Natural killer cell (primary cell): ENCODE measurements around the gene ADAMTS17. TPM values are rescaled to one million over a fixed set of nuclear protein-coding genes. Genes with fewer than 3 reads are reported as not detected.

Experiments
- ATAC-seq, 3 donors: fragments of 150-1000 bp in 2 of 3; fragments of 200-7000 bp in 1 of 3; cut with Tn5 transposase; 1 replicate in 1 of 3; 2 replicates in 2 of 3; pipeline ENCODE4 v1.10.0; 2021; ENCODE audit warnings: mild to moderate bottlenecking in 2 of 3, moderate library complexity in 2 of 3
- DNase-seq, 2 donors: peaks; one replicate each; pipeline versions ENCODE4 v3.0.0 to v3.0.0-alpha.2; 2013 to 2021; ENCODE audit warnings: mixed read lengths in 1 of 2
- H3K27ac ChIP-seq: one replicate; pipeline ENCODE4 v1.5.1; 2013; ENCODE audit warnings: mild to moderate bottlenecking, low read length
- H3K27me3 ChIP-seq: one replicate; pipeline ENCODE4 v1.6.1; 2013; ENCODE audit warnings: low read length; ENCODE audit not compliant: control insufficient read depth, insufficient read depth
- H3K36me3 ChIP-seq: one replicate; pipeline ENCODE4 v1.6.1; 2013; ENCODE audit warnings: low read length; ENCODE audit not compliant: control insufficient read depth, insufficient read depth
- H3K4me1 ChIP-seq: one replicate; pipeline ENCODE4 v1.6.1; 2013; ENCODE audit warnings: low read length; ENCODE audit not compliant: control insufficient read depth, insufficient read depth
- H3K4me3 ChIP-seq: one replicate; pipeline ENCODE4 v1.5.1; 2013; ENCODE audit warnings: low read length
- H3K9me3 ChIP-seq: one replicate; pipeline ENCODE4 v1.6.1; 2013; ENCODE audit warnings: low read length; ENCODE audit not compliant: control insufficient read depth, insufficient read depth
- H3K27ac Mint-ChIP-seq, 2 donors: one replicate each; pipeline ENCODE4 v1.8.0; 2022; ENCODE audit warnings: mild to moderate bottlenecking in 2 of 2, mixed read lengths in 2 of 2, moderate library complexity in 1 of 2
- H3K27me3 Mint-ChIP-seq, 2 donors: one replicate each; pipeline ENCODE4 v1.8.0; 2022; ENCODE audit warnings: low read depth in 2 of 2, mixed read lengths in 2 of 2
- H3K36me3 Mint-ChIP-seq: one replicate; pipeline ENCODE4 v1.8.0; 2022; ENCODE audit warnings: mixed read lengths
- H3K4me1 Mint-ChIP-seq, 2 donors: one replicate each; pipeline ENCODE4 v1.8.0; 2022; ENCODE audit warnings: mixed read lengths in 2 of 2
- H3K4me3 Mint-ChIP-seq: one replicate; pipeline ENCODE4 v1.8.0; 2022; ENCODE audit warnings: mild to moderate bottlenecking, moderate library complexity, mixed read lengths
- H3K9me3 Mint-ChIP-seq, 2 donors: one replicate each; pipeline ENCODE4 v1.8.0; 2022; ENCODE audit warnings: mixed read lengths in 2 of 2
- CTCF ChIP-seq: fragments of 200-600 bp; IDR thresholded peaks from one replicate; pipeline ENCODE4 v1.8.0; 2022; ENCODE audit warnings: antibody characterized with exemption
- WGBS: methylation state at CpG from one replicate; pipeline ENCODE4 v1.1.7; 2013; ENCODE audit warnings: missing lambda C conversion rate; ENCODE audit not compliant: insufficient coverage; 5-methylcytosine and 5-hydroxymethylcytosine counted together
- intact Hi-C: fragments of 100-400 bp; cut with micrococcal nuclease; formaldehyde crosslinking; loops from one replicate; pipeline ENCODE4 v1.14.2; 2022
- total RNA-seq, 4 donors: library from RNA; stranded (reverse); fragments of 120-200 nt in 1 of 4; gene quantifications; one replicate each; pipeline versions ENCODE4 v1.2.3 to v1.2.4, GENCODE V29; 2013 to 2022

Gene ADAMTS17
- total RNA-seq, 3 donors from 2014 or later (not counting 1 experiment from before 2014, with no cell fraction given): 4.8 to 9.5 (median 5.3) TPM

- H3K9me3 ChIP-seq: no peaks in the 10 kb centered on the region
- WGBS: 89% methylated on average over 22 of the region's 22 CpGs
- H3K27me3 ChIP-seq: no peaks in the 10 kb centered on the region
- no peak for TF ChIP-seq CTCF
- H3K27ac Mint-ChIP-seq: no peak overlapping the region
- H3K4me1 Mint-ChIP-seq: peaks cover 0 to 4% of the 10 kb centered on the region in 2 donors
- no peaks in the 10 kb centered on the region for H3K9me3 Mint-ChIP-seq
- H3K4me3 ChIP-seq: no peak overlapping the region
- H3K36me3 Mint-ChIP-seq: no peaks in the 10 kb centered on the region
- no peak overlapping the region for H3K27ac ChIP-seq
- DNase-seq: no peak
- H3K36me3 ChIP-seq: no peaks in the 10 kb centered on the region
- H3K4me1 ChIP-seq: no peaks in the 10 kb centered on the region
- intact Hi-C loops: no loop called here
- H3K27me3 Mint-ChIP-seq: peaks cover 3 to 20% of the 10 kb centered on the region in 2 donors
- H3K4me3 Mint-ChIP-seq: no peak overlapping the region
- no peak for ATAC-seq
Measured at GRCh38 chr15:100221471-100222348, 120.1 kb downstream of the ADAMTS17 start.

- no peak for TF ChIP-seq CTCF
Measured at GRCh38 chr15:100220058-100220768, 121.6 kb downstream of the ADAMTS17 start.

GRCh38 chr15:100218434-100218833 is 123.3 kb downstream of the ADAMTS17 start:
- 90% methylated on average over 5 of the region's 5 CpGs for WGBS
- no peak overlapping the region for H3K4me3 Mint-ChIP-seq
- no peak overlapping the region for H3K27ac ChIP-seq
- intact Hi-C loops: no loop called here
- H3K9me3 ChIP-seq: no peaks in the 10 kb centered on the region
- no peaks in the 10 kb centered on the region for H3K4me1 ChIP-seq
- H3K36me3 ChIP-seq: no peaks in the 10 kb centered on the region
- H3K27ac Mint-ChIP-seq: no peak overlapping the region
- H3K9me3 Mint-ChIP-seq: no peaks in the 10 kb centered on the region
- ATAC-seq (no peak), DNase-seq (no peak)
- H3K27me3 Mint-ChIP-seq: peaks cover 4 to 26% of the 10 kb centered on the region in 2 donors
- no peaks in the 10 kb centered on the region for H3K27me3 ChIP-seq
- no peak for TF ChIP-seq CTCF
- H3K4me3 ChIP-seq: no peak overlapping the region
- H3K4me1 Mint-ChIP-seq: peaks cover 0 to 4% of the 10 kb centered on the region in 2 donors
- H3K36me3 Mint-ChIP-seq: no peaks in the 10 kb centered on the region

More at GRCh38 chr15:100220058-100220768, 121.6 kb downstream of the ADAMTS17 start:
- no peak for ATAC-seq
- no peak for DNase-seq
- Histone ChIP-seq H3K36me3 (no peaks in the 10 kb centered on the region), H3K27me3 (no peaks in the 10 kb centered on the region), H3K4me3 (no peak overlapping the region), H3K4me1 (no peaks in the 10 kb centered on the region), H3K9me3 (no peaks in the 10 kb centered on the region), H3K27ac (no peak overlapping the region)
- WGBS: 77% methylated on average over 12 of the region's 14 CpGs
- H3K27ac Mint-ChIP-seq: no peak overlapping the region
- H3K4me3 Mint-ChIP-seq: no peak overlapping the region
- peaks cover 0 to 4% of the 10 kb centered on the region in 2 donors for H3K4me1 Mint-ChIP-seq
- intact Hi-C loops: no loop called here
- H3K27me3 Mint-ChIP-seq: peaks cover 3 to 20% of the 10 kb centered on the region in 2 donors
- no peaks in the 10 kb centered on the region for H3K9me3 Mint-ChIP-seq
- no peaks in the 10 kb centered on the region for H3K36me3 Mint-ChIP-seq
